Activated gamma-delta T cell treated with Interleukin-2 at 50 U/mL for 16 hours (primary cell): ENCODE results near the gene L1CAM.
"Not testable (repeated sequence)": the region's sequence is repeated elsewhere in the genome, so short reads cannot be mapped to it uniquely, and the experiment has no call there.

Experiments
- DNase-seq: peaks from one replicate; pipeline ENCODE4 v3.0.0-alpha.2; 2020

L1CAM gene

DNA sequence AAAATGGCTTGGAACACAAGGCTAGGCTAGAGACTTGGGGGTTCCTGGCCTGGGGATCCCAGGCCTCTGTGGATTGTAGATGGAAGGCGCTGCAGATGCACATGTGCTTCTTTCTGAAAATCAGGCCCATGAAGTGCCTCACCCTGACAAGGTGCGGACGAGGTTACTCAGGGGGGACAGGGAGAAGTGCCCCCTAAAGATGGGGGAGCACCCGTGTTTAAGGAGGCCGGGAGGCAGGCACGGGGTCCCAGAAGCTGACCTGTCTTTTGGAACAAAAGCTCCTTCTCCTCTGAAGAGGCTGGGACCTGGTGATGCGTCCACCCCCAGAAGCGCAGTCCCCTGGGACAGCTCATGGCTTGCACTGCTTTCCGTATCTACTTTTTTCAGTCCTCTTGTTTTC is 58.1 kb downstream of the L1CAM start:
- DNase-seq, result no peak

DNA sequence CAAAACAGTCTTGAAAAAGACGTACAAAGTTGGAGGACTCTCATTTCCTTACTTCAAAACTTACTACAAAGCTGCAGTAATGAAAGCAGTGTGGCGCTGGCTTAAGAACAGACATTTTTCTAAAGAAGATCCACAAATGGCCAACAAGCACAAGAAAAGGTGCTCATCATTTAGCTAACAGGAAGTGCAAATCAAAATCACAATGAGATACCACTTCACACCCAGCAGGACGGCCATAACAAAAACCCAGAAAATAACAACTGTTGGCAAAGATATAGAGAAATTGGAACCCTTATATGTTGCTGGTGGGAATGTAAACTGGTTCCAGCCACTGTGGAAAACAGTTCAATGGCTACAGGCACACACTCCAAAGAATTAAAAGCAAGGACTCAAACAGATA is 59.0 kb downstream of the L1CAM start:
- DNase-seq, result no peak

DNA sequence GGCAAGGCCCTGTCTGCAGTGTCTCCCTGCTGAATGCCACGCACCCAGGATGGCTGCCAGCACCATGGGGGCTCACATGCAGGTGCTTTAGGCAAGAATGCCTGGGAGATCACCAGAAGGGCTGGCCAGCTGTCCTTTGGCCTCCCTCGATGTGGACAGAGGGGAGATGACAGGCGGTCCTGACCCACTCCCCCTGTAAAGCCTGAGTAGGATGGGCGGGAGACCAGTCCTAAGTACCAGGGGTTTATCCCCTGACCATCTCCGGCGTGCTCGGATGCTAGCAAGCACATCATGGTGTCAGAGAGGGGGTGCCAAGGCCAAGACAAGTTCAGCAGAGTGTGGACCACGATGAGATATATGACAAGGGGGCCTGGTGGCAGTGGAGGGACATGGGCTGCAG is 60.9 kb downstream of the L1CAM start:
- no peak for DNase-seq

DNA sequence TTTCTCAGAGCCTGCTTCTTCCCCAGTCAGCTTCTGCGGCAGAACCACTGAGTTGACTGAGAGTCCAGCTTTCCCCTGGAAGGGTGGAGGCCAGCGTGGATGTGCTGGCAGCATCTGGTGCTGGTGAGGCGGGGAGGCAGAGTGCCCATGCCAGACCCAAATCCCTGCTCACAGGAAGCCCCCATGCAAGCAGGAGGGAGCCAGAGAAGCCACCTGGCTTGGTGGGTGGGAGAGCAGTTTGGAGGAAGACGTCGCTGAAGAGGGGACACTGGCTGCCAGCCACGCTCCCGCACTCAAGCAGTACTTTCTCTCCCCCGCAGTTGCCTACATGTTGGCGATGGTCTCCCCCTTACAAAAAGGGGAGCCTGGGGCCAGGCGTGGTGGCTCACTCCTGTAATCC is 61.6 kb downstream of the L1CAM start:
- DNase-seq, result no peak

DNA sequence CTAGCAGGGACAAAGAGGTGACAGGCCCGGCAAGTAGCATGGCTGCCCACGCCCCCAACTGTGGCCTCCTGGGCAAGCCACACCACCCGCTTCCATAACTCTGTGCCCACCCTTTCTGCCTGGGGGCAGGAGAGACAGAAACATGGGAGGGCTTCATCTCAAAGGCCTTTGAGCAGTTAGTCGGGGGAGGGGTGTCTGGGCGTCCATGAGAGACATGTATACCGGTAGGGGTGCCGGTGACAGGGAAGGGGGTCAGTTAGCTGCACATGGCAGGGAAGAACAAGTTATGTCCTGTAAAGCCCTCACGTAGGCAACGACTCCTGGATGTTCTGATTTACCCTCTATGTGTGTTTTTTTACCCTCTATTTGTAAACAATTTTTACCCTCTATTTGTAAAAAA is 64.9 kb downstream of the L1CAM start:
- DNase-seq, result no peak

DNA sequence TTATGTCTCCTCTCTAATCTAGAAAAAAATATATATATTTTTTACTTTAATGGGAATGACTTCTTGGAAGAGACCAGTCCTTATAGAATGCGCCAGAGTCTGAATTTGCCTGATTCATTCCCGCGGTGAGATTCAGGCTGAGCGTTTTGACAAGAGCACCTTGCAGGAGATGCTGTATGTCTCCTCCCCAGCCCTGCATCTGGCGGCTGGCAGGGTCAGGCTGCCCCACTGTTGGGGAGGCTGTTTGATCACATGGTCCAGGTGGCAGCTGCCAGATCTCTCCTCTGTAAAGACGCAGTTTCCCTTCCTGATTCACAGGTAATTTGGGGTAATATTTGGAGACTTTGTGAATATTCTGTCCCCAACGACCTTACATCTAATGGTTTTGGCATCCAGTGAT is 65.4 kb downstream of the L1CAM start:
- DNase-seq, result no peak

DNA sequence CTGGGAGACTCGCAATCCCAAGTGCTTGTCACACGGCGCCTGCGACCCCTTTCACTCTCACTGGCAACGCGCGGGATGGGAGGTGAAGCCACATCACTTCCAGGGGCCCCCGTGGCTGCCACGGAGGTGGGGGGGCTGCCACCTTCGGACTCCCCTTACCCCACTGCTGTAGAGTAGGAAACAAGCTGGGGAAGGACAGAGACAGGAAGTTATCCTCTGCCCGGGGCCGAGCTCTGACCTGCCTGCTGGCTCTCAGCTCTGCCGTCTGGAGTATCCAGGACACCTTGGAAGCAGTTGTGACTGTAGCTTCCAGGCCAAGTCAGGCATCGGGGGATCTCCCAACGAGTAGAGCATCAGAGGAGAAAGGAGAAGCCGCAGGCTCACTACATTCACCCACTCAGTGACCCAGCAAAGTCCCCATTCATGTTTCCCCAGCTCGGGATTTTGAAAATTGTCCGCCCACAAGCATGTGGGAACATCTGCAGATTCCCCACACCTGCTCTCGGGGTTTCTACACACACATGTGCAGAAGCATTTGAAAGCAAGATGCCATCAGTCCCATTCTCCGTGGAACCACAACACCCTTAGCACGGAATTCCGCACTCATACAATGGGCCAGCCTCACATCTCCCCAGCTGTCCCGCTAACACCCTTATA is 66.5 kb downstream of the L1CAM start:
- no peak for DNase-seq

DNA sequence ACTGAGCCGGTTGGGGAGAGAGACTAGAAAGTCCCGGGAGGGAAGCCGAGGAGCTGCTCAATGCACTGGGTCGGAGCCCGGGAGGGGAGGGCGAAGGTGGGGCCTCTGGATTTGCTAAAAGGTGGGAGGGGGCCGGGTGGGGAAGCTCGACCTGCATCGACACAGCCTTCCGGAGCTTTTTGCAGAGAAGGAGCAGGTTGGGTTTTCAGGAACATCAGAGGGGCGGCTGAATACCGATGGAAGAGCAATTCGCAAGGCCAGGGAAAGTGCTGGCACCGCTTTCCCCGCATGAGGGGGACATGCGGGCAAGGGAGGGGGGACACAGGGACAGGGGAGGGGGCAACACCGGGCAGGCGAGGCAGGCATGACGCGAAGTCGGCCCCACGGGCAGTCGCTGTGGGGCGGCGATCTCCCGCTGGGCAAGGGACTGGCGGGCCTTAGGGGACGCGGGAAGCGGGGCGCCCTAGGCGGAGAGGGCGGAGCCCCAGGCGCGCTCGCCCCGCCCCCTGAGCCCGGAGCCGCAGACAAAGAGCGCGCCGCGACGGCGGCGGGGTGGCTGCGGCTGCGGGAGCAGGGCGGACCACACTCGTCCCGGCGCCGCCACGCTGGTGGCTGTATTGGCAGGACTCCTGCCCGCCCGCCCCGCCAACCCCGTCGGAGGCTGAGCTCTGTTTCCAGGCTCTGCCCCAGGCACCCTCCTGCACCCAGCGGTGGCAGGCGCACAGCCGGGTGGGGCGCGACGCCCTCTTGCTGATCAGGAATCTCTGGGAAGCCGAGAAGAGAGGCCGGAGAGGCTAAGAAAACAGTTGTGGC is 67.2 kb downstream of the L1CAM start:
- DNase-seq, result peak; percentile 50

DNA sequence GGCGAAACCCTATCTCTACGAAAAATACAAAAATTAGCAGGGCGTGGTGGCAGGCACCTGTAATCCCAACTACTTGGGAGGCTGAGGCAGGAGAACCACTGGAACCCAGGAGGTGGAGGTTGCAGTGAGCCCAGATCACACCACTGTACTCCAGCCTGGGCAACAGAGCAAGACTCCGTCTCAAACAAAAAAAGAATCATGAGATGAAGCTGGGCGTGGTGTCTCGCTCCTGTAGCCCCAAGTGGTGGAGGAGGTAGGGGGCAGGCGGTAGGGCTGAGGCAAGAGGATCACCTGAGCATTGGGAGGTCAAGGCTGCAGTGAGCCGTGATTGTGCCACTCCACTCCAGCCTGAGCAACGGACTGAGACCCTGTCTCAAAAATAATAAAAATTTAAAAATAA is 67.9 kb downstream of the L1CAM start:
- not testable (repeated sequence) for DNase-seq

DNA sequence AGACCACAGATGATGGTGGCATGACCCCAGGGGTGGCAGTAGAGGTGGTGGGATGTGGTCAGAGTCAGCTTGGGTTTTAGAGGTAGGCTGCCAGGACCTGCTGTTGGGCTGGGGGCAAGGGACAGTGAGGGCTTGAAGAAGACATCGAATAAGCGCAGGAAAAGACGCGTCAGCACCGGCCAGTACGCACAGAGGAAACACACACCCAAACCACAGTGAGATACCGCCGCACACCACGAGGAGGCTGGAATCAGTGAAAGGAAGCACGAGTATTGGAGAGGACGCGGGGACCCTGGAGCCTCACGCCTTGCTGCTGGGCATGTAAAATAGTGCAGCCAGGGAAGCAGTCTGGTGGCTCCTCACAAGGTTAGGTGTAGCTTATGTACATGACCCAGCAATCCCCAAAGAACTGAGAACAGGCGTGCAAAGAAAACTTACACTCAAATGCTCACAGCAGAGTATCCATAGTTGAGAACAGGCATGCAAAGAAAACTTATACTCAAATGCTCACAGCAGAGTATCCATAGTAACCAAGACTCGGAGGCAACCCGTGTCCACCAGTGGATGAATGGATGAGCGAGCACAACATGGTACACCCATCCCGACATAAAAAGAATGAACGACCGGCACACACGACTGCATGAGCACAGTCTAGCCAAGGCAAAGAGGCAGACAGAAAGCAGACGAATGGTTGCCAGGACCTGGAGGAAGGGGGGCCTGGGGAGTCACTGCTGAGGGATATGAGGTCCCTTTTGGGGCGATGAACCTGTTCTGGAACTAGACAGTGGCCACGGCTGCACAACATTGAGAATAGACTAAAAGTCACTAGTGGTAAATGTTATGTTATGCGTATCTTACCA is 68.9 kb downstream of the L1CAM start:
- peak; percentile 34 for DNase-seq

DNA sequence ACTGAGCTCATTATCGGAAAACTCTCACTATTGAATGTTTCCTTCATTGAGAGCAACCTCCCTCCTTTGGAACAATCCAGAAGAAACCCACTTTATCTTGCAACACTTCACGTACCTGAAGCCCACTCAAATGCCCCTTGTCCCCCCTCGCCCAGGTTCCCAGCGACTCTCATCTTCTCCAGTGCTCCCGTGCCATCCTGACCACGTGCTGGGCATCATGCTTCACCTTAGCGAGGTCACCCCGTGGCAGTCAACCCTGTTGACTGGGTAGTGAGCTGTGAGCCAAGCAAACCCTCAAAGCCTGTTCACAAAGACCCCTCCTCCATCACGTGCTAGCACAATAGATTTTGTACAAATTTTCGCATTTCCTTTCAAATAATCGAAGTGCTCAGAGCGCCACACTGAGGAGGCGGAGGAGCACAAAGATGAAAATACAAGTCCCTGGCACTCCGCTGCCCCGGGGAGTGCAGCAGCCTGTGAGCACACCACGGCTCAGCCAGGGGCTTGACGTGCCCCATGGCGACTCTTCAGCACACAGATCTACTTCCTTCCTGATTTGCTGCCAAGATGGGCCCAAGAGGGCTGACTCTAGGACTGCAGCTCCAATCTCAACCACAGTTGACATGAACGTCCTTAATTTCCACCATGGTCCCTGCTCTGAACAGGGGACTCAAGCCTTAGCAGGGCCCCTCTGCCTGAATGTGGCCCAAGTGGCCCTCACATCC is 71.2 kb downstream of the L1CAM start:
- no peak for DNase-seq

DNA sequence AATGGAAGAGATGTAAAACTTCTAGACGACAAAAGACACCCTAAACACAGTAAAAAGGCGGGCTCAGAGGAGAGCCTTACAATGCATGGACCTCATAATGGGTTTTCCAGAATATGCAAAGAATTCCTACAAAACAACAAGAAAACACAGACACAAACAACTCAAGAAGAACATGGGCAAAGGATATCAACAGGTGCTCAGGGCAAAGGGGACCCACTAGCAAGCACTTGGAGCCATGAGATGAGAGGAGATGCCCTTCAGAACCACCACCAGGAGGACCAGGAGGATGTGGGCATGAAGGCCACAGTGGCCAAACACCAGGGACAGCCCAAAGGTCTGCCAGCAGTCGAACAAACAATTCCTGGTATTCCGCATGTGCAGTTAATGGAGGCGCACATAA is 72.8 kb downstream of the L1CAM start:
- no peak for DNase-seq

DNA sequence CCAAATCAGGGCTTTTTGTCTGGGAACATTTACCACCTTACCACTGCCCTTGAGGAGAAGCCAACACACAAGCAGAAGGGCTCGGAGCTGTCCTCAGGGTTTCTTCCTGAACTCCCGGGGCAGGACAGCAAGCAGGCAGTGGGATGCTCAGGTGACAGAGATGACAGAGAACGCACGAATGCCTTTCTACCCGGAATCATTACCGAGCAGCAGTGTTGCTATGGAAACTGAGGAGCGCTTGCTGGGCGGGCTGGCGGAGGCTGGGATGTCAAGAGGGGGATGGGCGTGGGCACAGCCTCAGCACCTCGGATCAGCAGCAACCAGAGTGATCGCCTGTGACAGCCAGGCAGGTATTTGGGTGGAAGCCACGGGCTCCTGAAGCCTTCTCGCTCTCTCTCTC is 73.8 kb downstream of the L1CAM start:
- DNase-seq, result no peak
